Brain microvascular endothelial cell (primary cell): ENCODE measurements around the gene VPS18.

Experiments used
- DNase-seq: peaks from one replicate; pipeline ENCODE4 v3.0.0-alpha.2; 2020
- H3K27ac ChIP-seq: fragments of 250-450 bp; sonication (Bioruptor Pico); 2 replicates; pipeline ENCODE4 v1.5.1; 2020; ENCODE audit warnings: mild to moderate bottlenecking, moderate library complexity
- H3K27me3 ChIP-seq: fragments of 250-450 bp; sonication (Bioruptor Pico); replicated peaks from 2 replicates; pipeline ENCODE4 v1.5.1; 2020; ENCODE audit warnings: mild to moderate bottlenecking
- H3K36me3 ChIP-seq: fragments of 250-450 bp; sonication (Bioruptor Pico); replicated peaks from 2 replicates; pipeline ENCODE4 v1.5.1; 2020; ENCODE audit warnings: mild to moderate bottlenecking
- H3K4me3 ChIP-seq: 2 replicates; pipeline ENCODE4 v1.5.1; 2011; ENCODE audit warnings: low read depth, mild to moderate bottlenecking, control low read depth, low read length, moderate library complexity
- CTCF ChIP-seq: IDR thresholded peaks from 2 replicates; pipeline ENCODE4 v1.5.1; 2011; ENCODE audit warnings: low read depth, mild to moderate bottlenecking, moderate library complexity, low read length, control low read depth, inconsistent platforms; ENCODE audit errors: missing control alignments
- in situ Hi-C: cut with HindIII; loops from 2 replicates; pipeline ENCODE4 v1.10.0; 2017; ENCODE audit warnings: low sequenced_read_pairs, low pct_ligation_motif_present

VPS18 gene

GRCh38 chr15:40892447-40893012, 1.7 kb upstream of the VPS18 start:
- H3K27ac ChIP-seq, result no peak overlapping the region
- TF ChIP-seq CTCF, result no peak
- DNase-seq, result no peak
- in situ Hi-C loops, result no loop called here
- no peak overlapping the region for H3K4me3 ChIP-seq
- H3K36me3 ChIP-seq, result peaks cover 12% of the 10 kb centered on the region
- no peaks in the 10 kb centered on the region for H3K27me3 ChIP-seq

DNA sequence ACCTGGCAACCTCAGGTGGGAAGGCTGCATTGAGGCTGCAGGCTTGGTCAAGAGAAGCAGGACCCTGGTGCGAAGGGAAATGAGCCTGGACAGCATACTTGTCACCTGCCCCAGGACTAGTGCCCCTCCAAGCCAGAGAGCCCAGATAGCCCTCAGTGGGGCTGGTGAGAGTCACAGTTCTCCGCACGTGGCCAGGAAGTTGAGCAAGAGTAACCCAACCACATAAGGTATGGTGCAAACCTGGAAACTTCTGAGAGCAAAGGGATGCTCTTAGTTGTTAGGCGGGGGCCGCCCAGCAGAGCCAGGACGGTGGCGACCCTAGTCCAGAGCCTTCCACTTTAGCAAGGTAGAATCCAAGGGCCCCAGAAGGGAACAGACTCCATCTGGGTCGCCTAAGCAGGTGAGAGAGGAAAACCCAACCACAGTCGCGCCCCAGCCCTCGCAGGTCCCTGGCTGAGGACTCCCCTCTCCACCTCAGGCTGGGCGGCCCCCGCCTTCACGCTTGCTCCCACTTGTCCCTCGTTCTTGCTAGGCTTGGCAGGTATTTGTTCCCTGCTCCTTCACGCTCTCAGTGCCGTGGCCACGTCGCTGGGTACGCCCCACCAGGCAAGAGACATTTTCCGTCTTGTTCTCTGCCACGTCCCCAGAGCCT, 1.1 kb upstream of the VPS18 start:
- TF ChIP-seq CTCF, result no peak

DNA sequence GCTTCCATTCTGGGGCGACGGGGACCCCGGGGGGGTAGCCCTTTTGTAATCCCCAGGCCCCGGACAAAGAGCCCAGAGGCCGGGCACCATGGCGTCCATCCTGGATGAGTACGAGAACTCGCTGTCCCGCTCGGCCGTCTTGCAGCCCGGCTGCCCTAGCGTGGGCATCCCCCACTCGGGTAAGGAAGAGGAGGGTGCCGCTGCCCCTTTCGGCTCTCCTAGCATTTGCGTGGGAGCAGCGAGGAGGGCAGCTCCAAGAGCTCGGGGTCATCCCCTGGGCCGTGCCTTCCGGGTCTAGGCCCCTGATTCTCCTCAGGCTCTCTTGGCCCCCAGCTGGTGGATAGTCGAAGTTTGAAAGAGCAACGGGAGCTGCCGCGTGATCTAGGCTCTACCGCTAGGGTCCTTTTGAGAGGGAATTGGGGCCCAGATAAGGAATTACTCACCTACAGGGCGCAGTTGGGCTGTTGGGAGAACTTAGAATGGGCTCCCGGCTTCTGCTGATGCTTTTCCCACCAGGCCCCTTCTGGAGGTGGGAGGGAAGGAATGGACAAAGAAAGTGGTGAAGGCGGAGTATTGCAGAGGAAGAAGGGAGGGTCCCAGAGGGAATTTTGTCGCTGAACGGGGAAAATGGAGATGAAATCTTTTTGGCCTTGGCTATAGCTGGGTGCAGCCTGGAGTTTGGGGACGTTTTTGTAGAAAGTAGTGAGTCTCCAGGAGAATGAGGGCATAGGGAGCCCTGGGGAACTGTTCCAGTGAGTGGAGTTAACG, 615 bp downstream of the VPS18 start:
- peak overlapping the region; percentile 94 for H3K27ac ChIP-seq
- H3K27me3 ChIP-seq, result no peaks in the 10 kb centered on the region
- H3K36me3 ChIP-seq, result peaks cover 28% of the 10 kb centered on the region
- DNase-seq, result peak; percentile 74
- in situ Hi-C loops, result no loop called here
- TF ChIP-seq CTCF, result peak; percentile 82
- peak overlapping the region; percentile 96 for H3K4me3 ChIP-seq

More for the DNA sequence above, 1.1 kb upstream of the VPS18 start:
- no peaks in the 10 kb centered on the region for H3K27me3 ChIP-seq
- H3K4me3 ChIP-seq, result no peak overlapping the region
- H3K36me3 ChIP-seq, result peaks cover 14% of the 10 kb centered on the region
- in situ Hi-C loops, result no loop called here
- DNase-seq, result no peak
- no peak overlapping the region for H3K27ac ChIP-seq

GRCh38 chr15:40899536-40900207, 5.4 kb downstream of the VPS18 start:
- H3K27ac ChIP-seq, result no peak overlapping the region
- H3K36me3 ChIP-seq, result peaks cover 61% of the 10 kb centered on the region
- no peak for DNase-seq
- H3K27me3 ChIP-seq, result no peaks in the 10 kb centered on the region
- no peak for TF ChIP-seq CTCF
- no peak overlapping the region for H3K4me3 ChIP-seq
- in situ Hi-C loops, result loop anchor here (25.0 kb wide), 1 partner anchor 113 kb away; no protein-coding TSS in a partner anchor

- no peak overlapping the region for H3K27ac ChIP-seq
- H3K36me3 ChIP-seq, result peaks cover 61% of the 10 kb centered on the region
- no peak overlapping the region for H3K4me3 ChIP-seq
- H3K27me3 ChIP-seq, result no peaks in the 10 kb centered on the region
- no peak for TF ChIP-seq CTCF
- DNase-seq, result no peak
- in situ Hi-C loops, result loop anchor here (25.0 kb wide), 1 partner anchor 112 kb away; no protein-coding TSS in a partner anchor
Observed at GRCh38 chr15:40900256-40901052, 6.2 kb downstream of the VPS18 start.
